Measurements from ENCODE around the gene PDIA4. TPM values are rescaled to one million over a fixed set of nuclear protein-coding genes. Genes with fewer than 3 reads are reported as not detected.

The PDIA4 gene
- total and polyA plus RNA-seq, 2 of the 8 experiments (the other 6 are each of a cell fraction or from before 2014, with no cell fraction given) = 119 to 303 TPM

- TF ChIP-seq, protein P1, sequence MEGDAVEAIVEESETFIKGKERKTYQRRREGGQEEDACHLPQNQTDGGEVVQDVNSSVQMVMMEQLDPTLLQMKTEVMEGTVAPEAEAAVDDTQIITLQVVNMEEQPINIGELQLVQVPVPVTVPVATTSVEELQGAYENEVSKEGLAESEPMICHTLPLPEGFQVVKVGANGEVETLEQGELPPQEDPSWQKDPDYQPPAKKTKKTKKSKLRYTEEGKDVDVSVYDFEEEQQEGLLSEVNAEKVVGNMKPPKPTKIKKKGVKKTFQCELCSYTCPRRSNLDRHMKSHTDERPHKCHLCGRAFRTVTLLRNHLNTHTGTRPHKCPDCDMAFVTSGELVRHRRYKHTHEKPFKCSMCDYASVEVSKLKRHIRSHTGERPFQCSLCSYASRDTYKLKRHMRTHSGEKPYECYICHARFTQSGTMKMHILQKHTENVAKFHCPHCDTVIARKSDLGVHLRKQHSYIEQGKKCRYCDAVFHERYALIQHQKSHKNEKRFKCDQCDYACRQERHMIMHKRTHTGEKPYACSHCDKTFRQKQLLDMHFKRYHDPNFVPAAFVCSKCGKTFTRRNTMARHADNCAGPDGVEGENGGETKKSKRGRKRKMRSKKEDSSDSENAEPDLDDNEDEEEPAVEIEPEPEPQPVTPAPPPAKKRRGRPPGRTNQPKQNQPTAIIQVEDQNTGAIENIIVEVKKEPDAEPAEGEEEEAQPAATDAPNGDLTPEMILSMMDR (IDR thresholded peaks at IDR 0.05; ENCODE audit: control extremely low read depth in 1 of 3, insufficient read depth in 1 of 3, low read depth in 1 of 3, low read length in 3 of 3) = no peak
Measured at GRCh38 chr7:148972375-148972774, 55.9 kb downstream of the PDIA4 start (continued).
